K562 (cell line): Measurements from ENCODE around the gene CDIPT. TPM values are rescaled to one million over a fixed set of nuclear protein-coding genes. Genes with fewer than 3 reads are reported as not detected.

ENCODE experiments used
- CEBPG ChIP-seq, 3 experiments: fragments of 200-800 bp in 1 of 3; sonication (Bioruptor generic) in 1 of 3; sonication (generic) in 1 of 3; formaldehyde crosslinking in 1 of 3; IDR thresholded peaks in 2 of 3; conservative IDR thresholded peaks in 1 of 3; 2 replicates each; pipeline versions ENCODE4 v1.6.1 to v1.8.0; 2016 to 2022; ENCODE audit warnings: missing compliant biosample characterization in 2 of 3, missing genetic modification characterization in 2 of 3, mild to moderate bottlenecking in 1 of 3, missing genetic modification reagents in 1 of 3
- CLOCK ChIP-seq: fragments of 250-450 bp; sonication (Bioruptor Pico); IDR thresholded peaks from 2 replicates; pipeline ENCODE4 v1.4.0; 2020; ENCODE audit warnings: mild to moderate bottlenecking, moderate library complexity, borderline replicate concordance
- DIDO1 ChIP-seq: fragments of 450-650 bp; IDR thresholded peaks from 2 replicates; pipeline ENCODE4 v1.6.1; 2016; ENCODE audit warnings: low read depth, missing biosample characterization, missing genetic modification characterization
- ELF1 ChIP-seq: fragments of 200-800 bp; sonication (Bioruptor generic); IDR thresholded peaks from 2 replicates; pipeline ENCODE4 v1.6.1; 2016; ENCODE audit warnings: missing genetic modification characterization, missing compliant biosample characterization
- EP400 ChIP-seq: fragments of 450-650 bp; IDR thresholded peaks from 2 replicates; pipeline ENCODE4 v1.6.1; 2017; ENCODE audit warnings: antibody characterized with exemption, mild to moderate bottlenecking, moderate library complexity
- HINFP ChIP-seq: fragments of 450-650 bp; conservative IDR thresholded peaks from 2 replicates; pipeline ENCODE4 v1.6.1; 2016; ENCODE audit warnings: missing genetic modification characterization, low read depth, mild to moderate bottlenecking, control low read depth, missing compliant biosample characterization
- LCOR ChIP-seq: sonication (generic); formaldehyde crosslinking; IDR thresholded peaks from 2 replicates; pipeline ENCODE4 v1.8.0; 2022; ENCODE audit warnings: mild to moderate bottlenecking, missing genetic modification reagents
- NR2C2 ChIP-seq, 2 experiments: fragments of 200-800 bp in 1 of 2; sonication (Bioruptor generic) in 1 of 2; sonication (generic) in 1 of 2; formaldehyde crosslinking in 1 of 2; IDR thresholded peaks; 2 replicates each; pipeline versions ENCODE4 v1.6.1 to v1.8.0; 2016 to 2022; ENCODE audit warnings: mild to moderate bottlenecking in 1 of 2, missing compliant biosample characterization in 1 of 2, missing genetic modification characterization in 1 of 2, missing genetic modification reagents in 1 of 2
- PURB ChIP-seq: sonication (generic); formaldehyde crosslinking; IDR thresholded peaks from 2 replicates; pipeline ENCODE4 v1.9.0; 2021; ENCODE audit warnings: low read depth, mild to moderate bottlenecking, missing genetic modification reagents
- SOX6 ChIP-seq: fragments of 450-650 bp; IDR thresholded peaks from 2 replicates; pipeline ENCODE4 v1.6.1; 2014; ENCODE audit warnings: mild to moderate bottlenecking
- SPI1 ChIP-seq: IDR thresholded peaks from 2 replicates; pipeline ENCODE4 v1.6.1; 2011; ENCODE audit warnings: low read depth, low read length, control low read depth, borderline replicate concordance
- TRIM24 ChIP-seq, 2 experiments: fragments of 450-650 bp; IDR thresholded peaks; 2 replicates each; pipeline ENCODE4 v1.6.1; 2016
- ZBED1 ChIP-seq: IDR thresholded peaks from 2 replicates; pipeline ENCODE4 v1.6.1; 2014
- ZFPM2 ChIP-seq: fragments of 250-450 bp; sonication (Bioruptor Pico); IDR thresholded peaks from 2 replicates; pipeline ENCODE4 v1.5.1; 2022; ENCODE audit warnings: mild to moderate bottlenecking
- ZNF197 ChIP-seq: fragments of 200-800 bp; sonication (Bioruptor generic); IDR thresholded peaks from 2 replicates; pipeline ENCODE4 v1.6.1; 2016; ENCODE audit warnings: low read depth, missing genetic modification characterization, missing compliant biosample characterization
- ZNF57 ChIP-seq: fragments of 450-650 bp; formaldehyde crosslinking; IDR thresholded peaks from 2 replicates; pipeline ENCODE4 v1.4.0; 2020; ENCODE audit warnings: mild to moderate bottlenecking, moderate library complexity
- polyA plus RNA-seq, 8 experiments: library from polyadenylated mRNA; depleted of rRNA in 4 of 8; stranded (reverse) in 5 of 8; unstranded in 3 of 8; fragments of >200 nt; fragmentation: Nextera tagmentation in 2 of 8; fragmentation: Illumina TruSeq in 1 of 8; extraction: Ambion mirVana in 2 of 8; extraction: Trizol in 1 of 8; gene quantifications; 2 replicates each; pipeline versions ENCODE4 v1.2.1 to v1.2.3, GENCODE V29; 2011 to 2014; ENCODE audit warnings: inconsistent platforms in 1 of 8, missing spikeins in 1 of 8
- total RNA-seq, 7 experiments: library from RNA; depleted of rRNA in 6 of 7; stranded (reverse); fragments of >200 nt in 6 of 7; fragmentation: Illumina TruSeq in 2 of 7; extraction: Trizol in 2 of 7; gene quantifications; 2 replicates each; pipeline versions ENCODE4 v1.2.1 to v1.2.3, GENCODE V29; 2011 to 2021; ENCODE audit warnings: low replicate concordance in 1 of 7
- TF ChIP-seq, protein P1 (sequence below): fragments of 150-350 bp; conservative IDR thresholded peaks from 2 replicates; pipeline ENCODE4 v1.6.1; 2014; ENCODE audit warnings: low read length

CDIPT gene
- total and polyA plus RNA-seq, 9 of the 15 experiments (the other 6 are each of a cell fraction or from before 2014, with no cell fraction given) = 1.3 to 37.0 (median 23.0) TPM

DNA sequence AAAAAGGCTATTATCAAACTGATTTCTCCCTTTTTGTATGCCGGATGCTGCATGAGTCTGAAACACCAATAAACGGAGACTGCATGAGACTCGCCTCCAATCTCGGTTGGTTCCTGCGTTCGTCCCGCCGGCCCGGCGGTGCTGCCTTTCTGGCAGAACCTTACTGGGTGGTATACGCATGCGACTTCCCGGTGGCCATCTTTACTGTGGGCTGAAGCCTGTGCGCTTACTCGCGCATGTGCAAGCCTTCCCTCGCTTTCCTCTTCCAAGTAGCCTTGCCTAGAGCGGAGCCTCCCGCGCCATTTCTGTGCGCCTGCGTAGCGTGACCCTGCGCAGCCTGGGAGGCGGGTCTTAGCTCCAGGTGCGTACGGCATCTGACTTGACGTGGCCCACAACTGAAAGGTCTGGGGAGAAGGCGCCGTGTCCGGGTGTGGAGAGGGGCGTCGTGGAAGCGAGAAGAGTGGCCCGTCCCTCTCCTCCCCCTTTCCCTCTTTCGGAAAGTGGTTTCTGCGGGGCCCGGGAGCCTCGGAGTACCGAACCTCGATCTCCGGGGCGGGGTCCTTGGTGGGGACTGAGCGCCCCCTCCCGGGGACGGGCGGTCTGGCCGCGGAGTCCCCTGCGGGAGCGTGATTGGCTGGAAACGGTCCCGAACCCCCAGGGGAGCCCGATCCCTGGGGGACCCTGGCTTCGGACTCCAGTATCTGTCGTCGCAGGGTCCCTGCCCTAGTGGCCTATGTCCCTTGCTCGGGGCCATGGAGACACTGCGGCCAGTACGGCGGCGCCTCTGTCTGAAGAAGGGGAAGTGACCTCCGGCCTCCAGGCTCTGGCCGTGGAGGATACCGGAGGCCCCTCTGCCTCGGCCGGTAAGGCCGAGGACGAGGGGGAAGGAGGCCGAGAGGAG lies 47.0 kb downstream of the CDIPT start, which contains the start of gene PAGR1 (continued):
- no peak for TF ChIP-seq HINFP (tag)
- peak; percentile 78; the same call in 1 of the 2 replicates for TF ChIP-seq ZNF57 (CRISPR knock-in tag)
- peak; percentile 83 for TF ChIP-seq ELF1 (tag)
- TF ChIP-seq CEBPG (CRISPR knock-in tag; IDR thresholded peaks at IDR 0.05) = no peak
- no peak for TF ChIP-seq CEBPG (tag; conservative IDR thresholded peaks at IDR 0.05 in 1 of 2, IDR thresholded peaks at IDR 0.05 in 1 of 2)
- TF ChIP-seq ZFPM2 = no peak
- TF ChIP-seq PURB (CRISPR knock-in tag) = no peak
- TF ChIP-seq, protein P1, sequence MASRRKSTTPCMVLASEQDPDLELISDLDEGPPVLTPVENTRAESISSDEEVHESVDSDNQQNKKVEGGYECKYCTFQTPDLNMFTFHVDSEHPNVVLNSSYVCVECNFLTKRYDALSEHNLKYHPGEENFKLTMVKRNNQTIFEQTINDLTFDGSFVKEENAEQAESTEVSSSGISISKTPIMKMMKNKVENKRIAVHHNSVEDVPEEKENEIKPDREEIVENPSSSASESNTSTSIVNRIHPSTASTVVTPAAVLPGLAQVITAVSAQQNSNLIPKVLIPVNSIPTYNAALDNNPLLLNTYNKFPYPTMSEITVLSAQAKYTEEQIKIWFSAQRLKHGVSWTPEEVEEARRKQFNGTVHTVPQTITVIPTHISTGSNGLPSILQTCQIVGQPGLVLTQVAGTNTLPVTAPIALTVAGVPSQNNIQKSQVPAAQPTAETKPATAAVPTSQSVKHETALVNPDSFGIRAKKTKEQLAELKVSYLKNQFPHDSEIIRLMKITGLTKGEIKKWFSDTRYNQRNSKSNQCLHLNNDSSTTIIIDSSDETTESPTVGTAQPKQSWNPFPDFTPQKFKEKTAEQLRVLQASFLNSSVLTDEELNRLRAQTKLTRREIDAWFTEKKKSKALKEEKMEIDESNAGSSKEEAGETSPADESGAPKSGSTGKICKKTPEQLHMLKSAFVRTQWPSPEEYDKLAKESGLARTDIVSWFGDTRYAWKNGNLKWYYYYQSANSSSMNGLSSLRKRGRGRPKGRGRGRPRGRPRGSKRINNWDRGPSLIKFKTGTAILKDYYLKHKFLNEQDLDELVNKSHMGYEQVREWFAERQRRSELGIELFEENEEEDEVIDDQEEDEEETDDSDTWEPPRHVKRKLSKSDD = no peak; the same call in 1 of the 2 replicates
- no peak for TF ChIP-seq ZBED1
- TF ChIP-seq SPI1 = peak; percentile 90
- TF ChIP-seq DIDO1 = peak; percentile 59; the same call in 1 of the 2 replicates
- no peak for TF ChIP-seq ZNF197
- peak; percentile 91 for TF ChIP-seq NR2C2 (CRISPR knock-in tag; IDR thresholded peaks at IDR 0.05)
- TF ChIP-seq NR2C2 (tag; IDR thresholded peaks at IDR 0.05) = peak; percentile 97
- peak; percentile 38; the same call in 1 of the 2 replicates for TF ChIP-seq SOX6
- peak in 1 of 2 experiments; percentile 57; a peak in 1 of 4 replicates for TF ChIP-seq TRIM24 (IDR thresholded peaks at IDR 0.05)
- TF ChIP-seq LCOR (CRISPR knock-in tag) = no peak
- TF ChIP-seq EP400 = peak; percentile 96
- 0 out of 2 replicates have a peak, but pooled peaks have one; percentile 64 for TF ChIP-seq CLOCK (CRISPR knock-in tag)
